Erythroblast (primary cell): ENCODE data around the gene CHRM4.

Experiments
- GATA1 ChIP-seq: IDR thresholded peaks from 2 replicates; pipeline ENCODE4 v1.6.1; 2011; ENCODE audit warnings: low read depth, mild to moderate bottlenecking, control low read depth, low read length, moderate library complexity
- POLR2A ChIP-seq: IDR thresholded peaks from 2 replicates; pipeline ENCODE4 v1.6.1; 2011; ENCODE audit warnings: mild to moderate bottlenecking, low read length

GRCh38 chr11:46397526-46397925 is 6.0 kb upstream of the CHRM4 start:
- TF ChIP-seq POLR2A (no peak), GATA1 (no peak)
